Brain pericyte (primary cell): ENCODE results near the gene NANOS3.

Experiments
- DNase-seq: peaks from one replicate; pipeline ENCODE4 v3.0.0-alpha.2; 2012; ENCODE audit warnings: low read depth, low spot score

The NANOS3 gene

DNA sequence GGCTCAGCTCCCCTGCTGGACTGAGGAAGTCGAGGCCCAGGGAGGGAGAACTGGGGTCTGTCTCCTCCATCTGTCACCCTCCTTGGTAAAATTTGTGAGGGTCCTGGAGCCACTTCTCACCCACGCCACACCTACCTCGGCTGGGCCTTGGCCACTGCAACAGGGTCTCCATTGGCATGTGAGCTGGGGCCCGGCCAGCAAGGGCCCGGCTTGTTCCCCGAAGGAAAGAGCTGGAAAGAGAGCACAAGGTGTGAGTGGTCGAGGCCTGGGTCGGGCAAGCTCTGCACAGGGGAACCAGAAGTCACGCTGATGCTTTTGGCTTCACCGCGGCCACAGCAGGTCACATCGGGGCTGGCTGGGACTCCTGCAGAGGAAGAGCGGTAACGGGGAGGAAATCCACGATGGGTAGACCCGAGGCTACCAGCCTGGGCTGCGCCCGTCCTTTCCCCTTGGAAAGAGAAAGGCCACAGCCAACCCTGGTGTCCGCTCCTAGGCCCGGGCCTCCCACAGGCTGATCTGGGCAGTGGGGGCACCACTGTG is 9.0 kb downstream of the NANOS3 start:
- no peak for DNase-seq

DNA sequence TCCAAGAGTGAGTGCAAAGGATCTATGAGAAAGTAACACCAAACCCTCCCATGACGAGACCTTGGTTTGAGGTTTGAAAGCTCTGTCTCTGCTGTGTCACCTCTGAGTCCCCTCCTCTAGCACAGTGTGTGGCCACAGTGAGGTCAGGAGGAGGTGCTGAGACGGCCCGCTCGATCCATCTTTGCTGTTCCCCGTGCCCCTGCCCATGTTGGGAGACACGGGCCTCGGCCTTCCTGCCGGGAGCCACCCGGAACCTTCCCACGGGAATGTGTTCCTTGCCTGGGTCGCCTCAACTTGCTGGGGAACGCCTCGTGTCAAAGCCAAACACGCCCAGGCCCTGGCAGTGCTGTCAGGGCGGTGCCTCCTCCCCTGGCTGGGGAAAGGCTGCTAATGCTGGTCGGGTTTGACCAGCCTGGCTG is 10.1 kb downstream of the NANOS3 start:
- no peak for DNase-seq

DNA sequence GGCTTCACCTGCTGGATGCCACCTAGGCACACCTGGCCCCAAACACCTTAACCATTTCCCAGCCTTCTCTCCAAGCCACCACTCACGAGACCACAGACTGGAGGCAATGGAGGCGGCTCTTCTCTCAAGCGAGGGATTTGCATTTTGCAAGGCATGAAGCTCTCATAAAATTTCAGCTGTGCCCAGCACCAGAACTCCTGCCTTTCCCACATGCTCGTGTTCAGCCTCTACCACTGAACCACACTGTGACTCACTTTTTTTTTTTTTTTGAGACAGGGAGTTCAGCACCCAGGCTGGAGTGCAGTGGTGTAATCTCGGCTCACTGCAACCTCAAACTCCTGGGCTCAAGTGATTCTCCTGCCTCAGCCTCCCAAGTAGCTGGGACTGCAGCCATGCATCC is 10.6 kb downstream of the NANOS3 start:
- DNase-seq, result no peak

DNA sequence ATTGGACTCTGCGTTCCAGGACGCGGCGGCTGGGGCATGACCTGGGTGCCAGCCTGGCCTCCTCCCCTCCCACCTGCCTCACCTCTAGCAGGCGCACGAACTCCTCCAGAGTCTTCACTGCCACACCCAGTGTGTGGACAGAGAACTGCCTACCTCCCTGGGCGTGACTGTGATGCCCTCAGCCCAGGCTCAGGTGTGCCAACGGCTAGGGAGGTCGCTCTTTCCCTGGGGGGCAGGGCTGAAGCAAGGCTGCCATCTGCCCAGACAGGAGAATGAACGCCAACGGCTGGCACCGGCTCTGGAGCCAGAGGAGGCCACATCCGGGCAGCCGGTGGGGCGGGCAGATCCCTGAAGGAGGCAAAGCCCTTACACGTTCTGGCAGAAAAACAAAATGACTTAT is 11.3 kb downstream of the NANOS3 start:
- no peak for DNase-seq

- DNase-seq, result no peak
These were observed 13.2 kb downstream of the NANOS3 start for GRCh38 chr19:13890136-13890535.

DNA sequence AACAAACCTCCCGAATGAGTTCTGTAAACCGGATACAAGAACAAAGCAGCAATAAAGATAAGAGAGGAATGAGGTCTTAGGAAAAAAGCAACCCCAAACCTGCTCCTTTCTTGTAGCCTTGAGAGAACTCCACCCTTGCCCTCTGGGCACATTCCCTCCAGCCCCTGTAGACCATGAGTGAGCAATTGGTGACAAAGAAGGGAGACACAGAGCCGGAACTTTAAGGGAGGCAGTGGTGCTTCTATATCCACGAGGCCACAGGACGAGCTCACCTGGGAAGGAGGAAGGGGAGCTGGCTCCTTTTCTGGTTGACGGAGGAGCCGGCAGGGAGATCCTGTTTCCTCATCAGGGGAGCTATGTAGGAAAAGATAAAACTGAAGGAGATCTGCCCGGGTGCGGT is 15.9 kb downstream of the NANOS3 start:
- DNase-seq, result no peak

- no peak for DNase-seq
These were observed 17.6 kb downstream of the NANOS3 start for GRCh38 chr19:13894552-13894951.

GRCh38 chr19:13896227-13896626 is 19.3 kb downstream of the NANOS3 start:
- DNase-seq, result no peak

DNA sequence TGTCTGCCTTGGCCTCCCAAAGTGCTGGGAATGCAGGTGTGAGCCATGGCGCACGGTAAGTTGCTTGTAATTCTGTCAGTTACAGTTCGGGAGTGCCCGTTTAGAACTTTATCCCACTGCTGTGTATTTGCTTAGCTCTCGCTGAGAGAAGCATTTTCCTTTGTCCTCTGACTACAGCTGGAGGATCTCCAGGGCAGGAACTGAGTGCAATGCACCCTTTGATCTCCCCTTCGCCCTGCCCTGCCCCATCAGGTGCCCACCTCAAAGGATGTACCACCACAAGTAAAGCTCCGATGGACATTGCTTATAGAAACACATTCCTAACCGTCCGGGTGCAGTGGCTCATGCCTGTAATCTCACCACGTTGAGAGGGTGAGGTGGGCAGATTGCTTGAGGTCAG is 22.5 kb downstream of the NANOS3 start:
- no peak for DNase-seq

DNA sequence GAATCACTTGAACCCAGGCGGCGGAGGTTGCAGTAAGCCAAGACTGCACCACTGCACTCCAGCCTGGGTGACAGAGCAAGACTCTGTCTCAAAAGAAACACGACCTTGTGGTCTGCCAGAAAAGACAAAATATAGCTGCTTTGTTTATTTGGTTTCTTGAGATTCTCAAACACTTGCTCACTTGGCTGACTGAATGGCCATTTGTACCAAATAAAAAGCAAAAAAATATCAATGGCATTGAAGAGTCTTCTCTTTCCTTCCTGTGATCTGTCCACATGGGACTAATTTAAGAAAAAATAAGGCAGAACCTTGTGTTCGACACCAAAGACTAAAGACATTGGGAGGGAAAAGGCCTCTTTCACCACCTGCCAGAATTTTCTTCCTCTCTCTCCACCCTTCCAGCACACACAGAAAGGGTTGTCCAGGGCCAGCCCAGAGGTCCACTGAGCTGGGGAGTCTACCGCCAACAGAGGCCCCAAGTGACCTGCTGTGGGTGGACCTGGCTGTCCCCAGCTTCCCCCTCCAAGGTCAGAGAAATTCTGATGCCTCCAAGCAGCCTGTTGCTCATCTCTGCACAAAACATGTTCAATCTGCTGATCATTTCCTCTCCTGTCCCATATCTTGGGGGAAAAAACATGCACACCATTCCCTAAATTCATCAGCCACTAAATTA is 23.1 kb downstream of the NANOS3 start:
- DNase-seq, result no peak

GRCh38 chr19:13902993-13903555 is 26.1 kb downstream of the NANOS3 start:
- no peak for DNase-seq

GRCh38 chr19:13905634-13906520 is 28.9 kb downstream of the NANOS3 start, which contains the start of the genes BRME1 and CC2D1A:
TSS of gene BRME1 (minus strand) at chr19:13906117. CDS start at chr19:13904892, 1,225 bp downstream.
TSS of gene CC2D1A (plus strand) at chr19:13906201. CDS start at chr19:13906442, 241 bp downstream.
- no peak for DNase-seq

GRCh38 chr19:13906521-13906904 is 29.6 kb downstream of the NANOS3 start:
- DNase-seq, result no peak

DNA sequence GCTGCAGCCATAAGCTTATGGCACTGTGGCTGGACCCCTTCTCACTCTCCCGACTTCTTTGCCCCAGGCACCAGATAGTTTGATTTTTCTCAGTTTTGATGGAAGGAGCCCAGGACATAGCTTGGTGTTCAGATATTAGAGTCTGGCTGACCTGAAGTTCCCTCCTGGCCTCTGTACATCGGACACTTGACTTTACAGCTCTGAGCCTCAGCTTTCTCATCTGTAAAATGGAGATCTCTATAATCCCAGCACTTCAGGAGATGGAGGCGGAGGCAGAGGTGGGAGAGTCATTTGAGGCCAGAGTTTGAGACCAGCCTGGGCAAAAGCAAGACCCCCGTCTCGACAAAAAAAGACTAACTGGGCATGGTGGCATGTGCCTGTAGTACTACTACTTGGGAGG is 30.0 kb downstream of the NANOS3 start:
- no peak for DNase-seq

DNA sequence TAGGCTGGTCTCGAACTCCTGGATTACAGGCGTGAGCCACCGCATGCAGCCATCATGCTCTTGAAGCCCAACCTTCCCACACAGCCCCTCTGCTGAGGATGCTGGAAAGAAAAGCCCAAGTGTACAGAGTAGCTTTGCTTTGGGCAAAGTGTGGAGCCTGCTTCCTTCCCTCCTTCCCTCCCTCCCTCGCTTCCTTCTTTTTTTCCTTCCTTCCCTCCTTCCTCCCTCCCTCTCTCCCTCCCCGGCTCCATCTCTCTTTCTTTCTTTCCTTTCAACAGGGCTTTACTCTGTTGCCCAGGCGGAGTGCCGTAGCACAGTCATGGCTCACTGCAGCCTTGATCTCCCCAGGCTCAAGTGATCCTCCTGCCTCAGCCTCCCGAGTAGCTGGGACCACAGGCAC is 31.7 kb downstream of the NANOS3 start:
- no peak for DNase-seq

DNA sequence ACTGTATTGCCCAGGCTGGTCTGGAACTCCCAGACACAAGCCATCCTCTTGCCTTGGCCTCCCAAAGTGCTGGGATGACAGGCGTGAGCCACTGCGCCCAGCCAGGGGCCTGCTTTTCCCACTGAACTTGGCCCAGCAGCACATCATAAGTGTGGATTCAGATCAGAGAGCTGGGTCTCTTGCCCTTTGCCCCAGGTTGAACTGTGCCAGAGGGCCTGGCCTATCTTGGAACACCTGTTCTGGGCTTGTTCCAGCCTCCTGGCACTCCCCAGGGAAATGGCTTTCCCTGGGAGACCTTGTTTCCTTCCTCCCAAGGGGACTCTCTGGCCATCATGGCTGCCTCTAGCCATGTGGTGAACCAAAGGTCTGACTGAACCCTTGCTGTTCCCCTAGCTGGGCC is 32.5 kb downstream of the NANOS3 start:
- DNase-seq, result no peak

DNA sequence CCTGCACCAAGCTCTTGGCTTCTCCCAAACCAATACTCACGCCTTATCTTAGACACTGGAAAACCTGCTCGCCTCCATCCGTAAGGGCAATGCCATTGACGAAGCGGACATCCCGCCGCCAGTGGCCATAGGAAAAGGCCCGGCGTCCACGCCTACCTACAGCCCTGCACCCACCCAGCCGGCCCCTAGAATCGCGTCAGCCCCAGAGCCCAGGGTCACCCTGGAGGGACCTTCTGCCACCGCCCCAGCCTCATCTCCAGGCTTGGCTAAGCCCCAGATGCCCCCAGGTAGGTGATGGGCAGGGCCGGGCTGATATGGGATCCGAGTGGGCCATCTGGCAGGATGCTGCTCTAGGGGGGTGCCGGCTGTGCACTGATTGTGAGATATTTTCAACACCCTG is 36.4 kb downstream of the NANOS3 start:
- DNase-seq, result no peak

GRCh38 chr19:13914777-13915176 is 37.8 kb downstream of the NANOS3 start:
- DNase-seq, result no peak

GRCh38 chr19:13917888-13918406 is 41.0 kb downstream of the NANOS3 start:
- DNase-seq, result no peak

DNA sequence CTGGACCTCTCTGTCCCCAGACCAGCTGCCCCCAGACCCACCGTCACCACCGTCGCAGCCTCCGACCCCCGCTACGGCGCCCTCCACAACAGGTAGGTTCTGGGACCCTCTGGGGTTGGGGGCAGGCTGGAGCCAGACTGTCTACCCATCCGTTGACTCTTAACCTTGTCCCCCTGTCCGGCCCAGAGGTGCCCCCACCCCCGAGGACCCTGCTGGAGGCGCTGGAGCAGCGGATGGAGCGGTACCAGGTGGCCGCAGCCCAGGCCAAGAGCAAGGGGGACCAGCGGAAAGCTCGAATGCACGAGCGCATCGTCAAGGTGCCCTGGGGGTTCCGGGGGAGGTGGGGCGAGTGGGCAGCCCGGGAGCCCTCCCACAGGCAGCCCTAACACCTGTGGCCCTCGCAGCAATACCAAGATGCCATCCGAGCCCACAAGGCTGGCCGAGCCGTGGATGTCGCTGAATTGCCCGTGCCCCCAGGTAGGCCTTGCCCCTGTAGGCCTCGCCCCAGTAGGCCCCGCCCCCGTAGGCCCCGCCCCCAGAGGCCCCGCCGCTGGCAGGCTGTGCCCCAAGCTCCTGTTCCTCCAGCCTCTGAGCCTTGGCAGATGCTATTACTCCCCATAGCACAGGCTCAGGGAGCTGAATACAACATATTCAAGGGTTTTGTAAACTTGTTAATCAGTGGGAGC is 41.9 kb downstream of the NANOS3 start:
- no peak for DNase-seq

GRCh38 chr19:13920524-13920923 is 43.6 kb downstream of the NANOS3 start:
- DNase-seq, result no peak
